Diencephalon (tissue), 1 donor: ENCODE data around the gene CERS2. TPM values are rescaled to one million over a fixed set of nuclear protein-coding genes. Genes with fewer than 3 reads are reported as not detected.

Experiments
- small RNA-seq: library from RNA; depleted of rRNA; stranded (forward); fragments of <200 nt; gene quantifications from one replicate; pipeline ENCODE3, GENCODE V24; 2014
- total RNA-seq: library from RNA; depleted of rRNA; stranded (reverse); fragments of >200 nt; gene quantifications from one replicate; pipeline ENCODE4 v1.2.3, GENCODE V29; 2014

The CERS2 gene
- 56.1 TPM for total RNA-seq

GRCh38 chr1:150974580-150975478, at the start of gene CERS2:
CERS2 (minus strand) TSS chr1:150974835; CDS start chr1:150969090, 5,745 bp downstream.

GRCh38 chr1:151008244-151009205, 33.9 kb upstream of the CERS2 start, which contains the start of gene PRUNE1:
PRUNE1 (plus strand) TSS chr1:151008449; CDS start chr1:151008633, 184 bp downstream.

GRCh38 chr1:151006327-151007052, 31.9 kb upstream of the CERS2 start, which contains the start of gene MINDY1:
MINDY1 (minus strand) TSS chr1:151006902; CDS start chr1:151002617, 4,285 bp downstream.

GRCh38 chr1:150981805-150982712, 7.4 kb upstream of the CERS2 start, which contains the start of gene ANXA9:
ANXA9 (plus strand) TSS chr1:150982292; CDS start chr1:150983106, 814 bp downstream.

GRCh38 chr1:150926097-150926741, 48.4 kb downstream of the CERS2 start, which contains the start of gene SETDB1:
SETDB1 (plus strand) TSS chr1:150926363; CDS start chr1:150927715, 1,352 bp downstream.

Small RNA genes lying within 50 kb of the gene (small RNA-seq; reads per million reads assigned to genes)
- not detected for gene RNU6-884P

Other genes starting within 250 kb of the CERS2 start
- 19.8 TPM for gene CTSS, start 209.1 kb downstream of the CERS2 start, total RNA-seq
- 5.3 TPM for gene CTSK, start 166.6 kb downstream of the CERS2 start, total RNA-seq
- gene ARNT, start 98.2 kb downstream of the CERS2 start, total RNA-seq = 27.5 TPM
- not detected for gene CTXND2, start 87.7 kb downstream of the CERS2 start, total RNA-seq
- gene SETDB1, start 48.5 kb downstream of the CERS2 start, total RNA-seq = 51.0 TPM
- not detected for gene ANXA9, start 7.5 kb upstream of the CERS2 start, total RNA-seq
- gene MINDY1, start 32.1 kb upstream of the CERS2 start, total RNA-seq = 18.2 TPM
- gene PRUNE1, start 33.6 kb upstream of the CERS2 start, total RNA-seq = 25.8 TPM
- 0.23 TPM for gene BNIPL, start 61.8 kb upstream of the CERS2 start, total RNA-seq
- 3.0 TPM for gene C1orf56, start 72.9 kb upstream of the CERS2 start, total RNA-seq
- gene CDC42SE1, start 84.8 kb upstream of the CERS2 start, total RNA-seq = 36.4 TPM
- gene MLLT11, start 85.6 kb upstream of the CERS2 start, total RNA-seq = 86.0 TPM
- gene GABPB2, start 95.9 kb upstream of the CERS2 start, total RNA-seq = 12.9 TPM
- gene SEMA6C, start 171.8 kb upstream of the CERS2 start, total RNA-seq = 18.9 TPM
- gene TNFAIP8L2, start 181.8 kb upstream of the CERS2 start, total RNA-seq = 2.3 TPM
- 18.5 TPM for gene LYSMD1, start 191.1 kb upstream of the CERS2 start, total RNA-seq
- 27.9 TPM for gene SCNM1, start 191.3 kb upstream of the CERS2 start, total RNA-seq
- gene TMOD4, start 201.1 kb upstream of the CERS2 start, total RNA-seq = not detected
- 68.5 TPM for gene VPS72, start 215.4 kb upstream of the CERS2 start, total RNA-seq
- gene PIP5K1A, start 223.7 kb upstream of the CERS2 start, total RNA-seq = 58.6 TPM